Psoas muscle (tissue), 8 donors: Measurements from ENCODE around the gene SCD. TPM values are rescaled to one million over a fixed set of nuclear protein-coding genes. Genes with fewer than 3 reads are reported as not detected.
"Not testable (repeated sequence)": the region's sequence is repeated elsewhere in the genome, so short reads cannot be mapped to it uniquely, and the experiment has no call there.

Experiments used
- ATAC-seq, 4 donors: fragments of 200-7000 bp; cut with Tn5 transposase; one replicate each; pipeline ENCODE4 v1.9.1; 2020; ENCODE audit warnings: moderate library complexity in 3 of 4, mild to moderate bottlenecking in 2 of 4
- DNase-seq, 2 donors: peaks; one replicate each; pipeline ENCODE4 v3.0.0-alpha.2; 2020
- H3K27ac ChIP-seq: fragments of 200-600 bp; one replicate; pipeline ENCODE4 v1.8.0; 2022
- H3K27me3 ChIP-seq, 3 donors: fragments of 200-600 bp in 1 of 3; one replicate each; pipeline versions ENCODE4 v1.6.1 to v1.8.0; 2013 to 2022; ENCODE audit warnings: low read length in 2 of 3, mild to moderate bottlenecking in 2 of 3, moderate library complexity in 1 of 3; ENCODE audit not compliant: insufficient read depth in 3 of 3
- H3K36me3 ChIP-seq, 2 donors: fragments of 200-600 bp in 1 of 2; one replicate each; pipeline versions ENCODE4 v1.6.1 to v1.8.0; 2013 to 2022; ENCODE audit warnings: low read depth in 1 of 2, mild to moderate bottlenecking in 1 of 2, moderate library complexity in 1 of 2; ENCODE audit not compliant: insufficient read depth in 1 of 2
- H3K4me1 ChIP-seq: fragments of 200-600 bp; one replicate; pipeline ENCODE4 v1.8.0; 2022
- H3K4me3 ChIP-seq: fragments of 200-600 bp; one replicate; pipeline ENCODE4 v1.8.0; 2022; ENCODE audit warnings: mild to moderate bottlenecking
- H3K9me3 ChIP-seq: fragments of 200-600 bp; one replicate; pipeline ENCODE4 v1.8.0; 2022
- WGBS, 3 donors: extraction: QIAGEN DNeasy Blood & Tissue Kit; methylation state at CpG; one replicate each; pipeline versions ENCODE4 v1.1.6 to v1.1.7; 2013; 5-methylcytosine and 5-hydroxymethylcytosine counted together
- intact Hi-C, 2 donors: fragments of 100-400 bp; cut with DNase I; formaldehyde crosslinking; loops; one replicate each; pipeline versions ENCODE4 v1.11.0 to v1.14.2; 2022
- long read RNA-seq, 2 donors: library from polyadenylated mRNA; unstranded; transcript quantifications; one replicate each; pipeline ENCODE4 v2.0.0, GENCODE V29; 2021
- polyA plus RNA-seq, 3 donors: library from polyadenylated mRNA; stranded (reverse); fragments of 200-250 nt; gene quantifications; one replicate each; pipeline ENCODE4 v1.2.3, GENCODE V29; 2013
- total RNA-seq, 4 donors: library from RNA; stranded (reverse); fragmentation: NEBNext Ultra II Directional in 2 of 4; extraction: Animal tissue kit (Norgen Biotek cat#: 25700) in 2 of 4; gene quantifications; one replicate each; pipeline versions ENCODE4 v1.2.1 to v1.2.4, GENCODE V29; 2021 to 2023
- TF ChIP-seq, protein P1 (sequence below): fragments of 200-600 bp; IDR thresholded peaks from one replicate; pipeline ENCODE4 v1.8.0; 2022; ENCODE audit warnings: antibody characterized with exemption
- donor health status: healthy with polysubstance abuse.
- donor health status: DM: no; HTN: no; CAD: no; lungs with moderate emphysema.
- donor health status: Bipolar disorder and iron deficiency.
- donor health status: healthy.
- donor health status: DM: yes; HTN: yes; CAD: no.
- donor health status: DM: no; HTN: no; CAD: no.
- donor health status: DM: no; HTN: no; CAD: no.
- donor health status: DM: yes; HTN: yes; CAD: no.

The SCD gene
- 10 to 100 TPM in 3 of 4 donors, 1 to 10 TPM in 1; 2.3 to 18.4 (median 12.8) TPM for total RNA-seq
- polyA plus RNA-seq, result 1 to 10 TPM; 1.1 to 9.5 (median 2.1) TPM
- long read RNA-seq, donor 1, partial matches to known transcripts, result 0 of 1 reads
- long read RNA-seq, donor 1, other reads (novel, unspliced or antisense), result 1 of 1 reads
- long read RNA-seq, donor 2, partial matches to known transcripts, result 1 of 2 reads
- long read RNA-seq, donor 2, other reads (novel, unspliced or antisense), result 1 of 2 reads

DNA sequence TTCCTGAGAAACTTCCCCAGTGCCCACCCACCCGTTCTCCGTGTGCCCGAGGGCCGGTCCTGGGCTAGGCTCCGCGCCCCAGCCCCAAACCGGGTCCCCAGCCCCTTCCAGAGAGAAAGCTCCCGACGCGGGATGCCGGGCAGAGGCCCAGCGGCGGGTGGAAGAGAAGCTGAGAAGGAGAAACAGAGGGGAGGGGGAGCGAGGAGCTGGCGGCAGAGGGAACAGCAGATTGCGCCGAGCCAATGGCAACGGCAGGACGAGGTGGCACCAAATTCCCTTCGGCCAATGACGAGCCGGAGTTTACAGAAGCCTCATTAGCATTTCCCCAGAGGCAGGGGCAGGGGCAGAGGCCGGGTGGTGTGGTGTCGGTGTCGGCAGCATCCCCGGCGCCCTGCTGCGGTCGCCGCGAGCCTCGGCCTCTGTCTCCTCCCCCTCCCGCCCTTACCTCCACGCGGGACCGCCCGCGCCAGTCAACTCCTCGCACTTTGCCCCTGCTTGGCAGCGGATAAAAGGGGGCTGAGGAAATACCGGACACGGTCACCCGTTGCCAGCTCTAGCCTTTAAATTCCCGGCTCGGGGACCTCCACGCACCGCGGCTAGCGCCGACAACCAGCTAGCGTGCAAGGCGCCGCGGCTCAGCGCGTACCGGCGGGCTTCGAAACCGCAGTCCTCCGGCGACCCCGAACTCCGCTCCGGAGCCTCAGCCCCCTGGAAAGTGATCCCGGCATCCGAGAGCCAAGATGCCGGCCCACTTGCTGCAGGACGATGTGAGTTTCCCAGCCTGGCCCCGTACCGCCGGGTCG lies at the start of gene SCD:
Gene SCD, plus strand, starts transcription at position 469 of the 803 bp plus-strand sequence. Its CDS starts 272 bp downstream, at position 741.
- Histone ChIP-seq H3K27ac (no peak within 1 kb of the TSS), H3K9me3 (no peaks in the 10 kb centered on the region), H3K36me3 (no peaks in the 10 kb centered on the region), H3K4me1 (peaks cover 21% of the 10 kb centered on the region), H3K4me3 (peak within 1 kb of the TSS; percentile 74), H3K27me3 (peaks cover 3 to 54% (median 15%) of the 10 kb centered on the region in 3 donors)
- peak; percentile 66 to 76 (median 74) for ATAC-seq
- DNase-seq, result peak; percentile 72 to 74
- WGBS, 3 donors, result 0 to 1% (median 0%) methylated on average over 59 to 73 of the region's 73 CpGs
- intact Hi-C loops, result no loop called here
- TF ChIP-seq, protein P1, sequence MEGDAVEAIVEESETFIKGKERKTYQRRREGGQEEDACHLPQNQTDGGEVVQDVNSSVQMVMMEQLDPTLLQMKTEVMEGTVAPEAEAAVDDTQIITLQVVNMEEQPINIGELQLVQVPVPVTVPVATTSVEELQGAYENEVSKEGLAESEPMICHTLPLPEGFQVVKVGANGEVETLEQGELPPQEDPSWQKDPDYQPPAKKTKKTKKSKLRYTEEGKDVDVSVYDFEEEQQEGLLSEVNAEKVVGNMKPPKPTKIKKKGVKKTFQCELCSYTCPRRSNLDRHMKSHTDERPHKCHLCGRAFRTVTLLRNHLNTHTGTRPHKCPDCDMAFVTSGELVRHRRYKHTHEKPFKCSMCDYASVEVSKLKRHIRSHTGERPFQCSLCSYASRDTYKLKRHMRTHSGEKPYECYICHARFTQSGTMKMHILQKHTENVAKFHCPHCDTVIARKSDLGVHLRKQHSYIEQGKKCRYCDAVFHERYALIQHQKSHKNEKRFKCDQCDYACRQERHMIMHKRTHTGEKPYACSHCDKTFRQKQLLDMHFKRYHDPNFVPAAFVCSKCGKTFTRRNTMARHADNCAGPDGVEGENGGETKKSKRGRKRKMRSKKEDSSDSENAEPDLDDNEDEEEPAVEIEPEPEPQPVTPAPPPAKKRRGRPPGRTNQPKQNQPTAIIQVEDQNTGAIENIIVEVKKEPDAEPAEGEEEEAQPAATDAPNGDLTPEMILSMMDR, result no peak

DNA sequence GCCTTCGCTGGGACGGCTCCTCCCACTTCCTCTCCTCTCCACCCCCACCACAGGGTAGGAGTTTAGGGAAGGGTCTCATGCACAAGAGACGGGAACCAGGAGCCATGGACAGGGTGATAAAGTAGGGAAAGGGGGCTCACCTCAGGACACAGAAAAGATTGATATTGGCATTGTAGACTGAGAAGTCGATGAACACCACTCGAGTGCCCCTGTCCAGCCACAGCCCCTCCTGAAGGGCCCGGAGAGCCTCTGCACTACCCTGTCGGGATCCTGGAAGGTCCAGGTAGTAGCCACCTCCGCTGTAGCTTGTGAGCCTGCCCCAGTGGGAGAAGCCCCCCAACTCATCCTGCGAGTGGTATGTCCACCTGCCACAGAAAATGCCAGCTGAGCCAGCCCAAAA lies 49.8 kb upstream of the SCD start:
- peaks cover 0 to 25% (median 1%) of the 10 kb centered on the region in 3 donors for H3K27me3 ChIP-seq
- DNase-seq (no peak), ATAC-seq (no peak)
- no peaks in the 10 kb centered on the region for H3K4me1 ChIP-seq
- WGBS, 3 donors, result 68 to 75% (median 71%) methylated on average over 8 to 9 of the region's 9 CpGs
- intact Hi-C loops, result no loop called here
- no peaks in the 10 kb centered on the region for H3K9me3 ChIP-seq
- no peak overlapping the region for H3K4me3 ChIP-seq
- no peaks in the 10 kb centered on the region for H3K36me3 ChIP-seq
- H3K27ac ChIP-seq, result no peak overlapping the region
- TF ChIP-seq, protein P1, result no peak

DNA sequence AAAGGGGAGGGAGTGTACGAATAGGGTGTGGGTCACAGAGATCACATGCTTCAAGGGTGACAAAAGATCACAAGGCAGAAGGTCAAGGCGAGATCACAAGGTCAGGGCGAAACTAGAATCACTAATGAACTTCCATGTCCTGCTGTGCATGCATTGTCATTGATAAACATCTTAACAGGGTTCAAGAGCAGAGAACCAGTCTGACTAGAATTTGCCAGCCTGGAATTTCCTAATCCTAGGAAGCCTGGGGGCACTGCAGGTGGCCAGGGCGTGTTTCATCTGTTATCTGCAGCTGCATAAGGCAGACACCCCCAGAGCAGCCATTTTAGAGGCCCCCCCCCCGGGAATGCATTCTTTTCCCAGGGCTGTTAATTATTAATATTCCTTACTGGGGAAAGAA lies 45.9 kb upstream of the SCD start:
- not testable (repeated sequence) for ATAC-seq, H3K9me3 ChIP-seq, H3K4me1 ChIP-seq, H3K27ac ChIP-seq, DNase-seq, H3K36me3 ChIP-seq, H3K4me3 ChIP-seq
- H3K27me3 ChIP-seq, result peaks cover 0 to 24% (median 5%) of the 10 kb centered on the region in 3 donors
- intact Hi-C loops, result loop anchor here in 1 of 2 donors (10.0 kb wide), 1 partner anchor 214 kb away; the partner anchor contains the start of gene SEC31B
- 62 to 64% (median 63%) methylated on average over 5 of the region's 5 CpGs for WGBS, 3 donors

DNA sequence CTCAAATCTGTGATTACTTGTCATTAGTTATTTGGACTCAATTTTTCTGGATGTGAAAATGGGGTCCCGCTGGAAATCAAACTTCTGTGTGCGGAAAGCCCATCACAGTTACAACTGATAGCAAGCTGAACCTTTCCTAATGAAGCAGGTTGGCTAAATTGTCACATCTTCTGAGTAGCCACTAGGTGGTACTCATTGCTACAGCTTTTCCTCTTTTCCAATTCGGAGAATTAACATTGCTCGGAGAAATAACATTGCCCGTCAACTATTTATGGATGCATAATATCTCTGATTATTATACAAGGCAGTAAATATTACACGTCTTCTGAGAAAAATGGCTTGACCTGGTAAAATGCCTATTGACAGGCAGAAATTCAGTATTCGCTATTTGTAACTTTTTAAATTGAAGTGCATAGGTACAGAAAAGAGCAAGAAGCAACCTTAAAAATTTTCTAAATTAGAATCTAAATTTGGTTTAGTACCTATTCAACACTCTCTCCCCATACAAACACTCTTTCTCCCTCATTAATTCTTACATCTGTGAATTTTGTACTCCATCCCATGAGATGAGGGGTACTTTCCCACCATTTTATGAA lies 43.2 kb upstream of the SCD start:
- Histone ChIP-seq H3K9me3 (no peaks in the 10 kb centered on the region), H3K4me3 (no peak overlapping the region), H3K36me3 (no peaks in the 10 kb centered on the region), H3K4me1 (no peaks in the 10 kb centered on the region), H3K27ac (no peak overlapping the region), H3K27me3 (peaks cover 0 to 18% (median 5%) of the 10 kb centered on the region in 3 donors)
- no peak for DNase-seq
- ATAC-seq, result peak in 2 of 4 donors; percentile 34 to 69
- intact Hi-C loops, result loop anchor here in 1 of 2 donors (10.0 kb wide), 1 partner anchor 211 kb away; the partner anchor contains the start of gene SEC31B
- TF ChIP-seq, protein P1, result peak; percentile 56
- WGBS, 3 donors, result 26 to 31% (median 27%) methylated on average over 7 of the region's 7 CpGs

DNA sequence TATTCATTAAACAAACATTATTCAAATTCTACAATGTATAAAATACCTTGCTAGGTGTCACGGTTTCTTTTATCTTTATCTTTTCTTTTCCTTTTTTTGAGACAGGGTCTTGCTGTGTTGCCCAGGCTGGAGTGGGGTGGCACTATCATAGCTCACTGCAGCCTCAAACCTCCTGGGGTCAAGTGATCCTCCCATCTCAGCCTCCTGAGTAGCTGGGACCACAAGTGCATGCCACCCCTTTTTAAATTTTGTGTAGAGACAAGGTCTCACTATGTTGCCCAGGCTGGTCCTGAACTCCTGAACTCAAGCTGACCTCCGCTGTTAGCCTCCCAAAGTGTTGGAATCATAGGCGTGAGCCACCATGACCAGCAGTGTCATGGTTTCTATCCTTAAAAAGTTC lies 42.6 kb upstream of the SCD start:
- TF ChIP-seq, protein P1, result no peak
- no peak for ATAC-seq
- no peaks in the 10 kb centered on the region for H3K36me3 ChIP-seq
- H3K4me1 ChIP-seq, result no peaks in the 10 kb centered on the region
- H3K9me3 ChIP-seq, result no peaks in the 10 kb centered on the region
- intact Hi-C loops, result loop anchor here in 1 of 2 donors (10.0 kb wide), 1 partner anchor 210 kb away; the partner anchor contains the start of gene SEC31B
- 88 to 89% (median 89%) methylated on average over 3 of the region's 3 CpGs for WGBS, 3 donors
- H3K4me3 ChIP-seq, result no peak overlapping the region
- no peak overlapping the region for H3K27ac ChIP-seq
- DNase-seq, result no peak
- peaks cover 0 to 18% (median 5%) of the 10 kb centered on the region in 3 donors for H3K27me3 ChIP-seq
